MCF 10A (cell line): Measurements from ENCODE around the gene PPP1R3F. TPM values are rescaled to one million over a fixed set of nuclear protein-coding genes. Genes with fewer than 3 reads are reported as not detected.
"Not testable (repeated sequence)": the region's sequence is repeated elsewhere in the genome, so short reads cannot be mapped to it uniquely, and the experiment has no call there.

Experiments
- BruUV-seq: library from RNA; stranded (reverse); fragments of 400-500 nt; replicated peaks from 2 replicates; lab custom pipeline; 2021; lab: Mats Ljungman, UMichigan
- CTCF ChIA-PET: fragments of 300-600 bp; sonication (Branson Sonifier 250); formaldehyde crosslinking; extraction: SDS; loops from one replicate; lab custom pipeline; 2021; ENCODE audit warnings: antibody characterized with exemption, inconsistent platforms; lab: Yijun Ruan, JAX
- POLR2A ChIA-PET: fragments of 300-600, 350-650 bp; sonication (Branson Sonifier 250); formaldehyde crosslinking; extraction: SDS; loops from one replicate; lab custom pipeline; 2020; ENCODE audit warnings: antibody characterized with exemption, inconsistent platforms; lab: Yijun Ruan, JAX
- DNase-seq: peaks from one replicate; pipeline ENCODE4 v3.0.0-alpha.2; 2018; ENCODE audit not compliant: unreplicated experiment
- H3K27ac Mint-ChIP-seq: one replicate; pipeline ENCODE4 v1.8.0; 2022; ENCODE audit warnings: mild to moderate bottlenecking, low read depth, mixed read lengths; ENCODE audit not compliant: unreplicated experiment
- H3K27me3 Mint-ChIP-seq: one replicate; pipeline ENCODE4 v1.8.0; 2022; ENCODE audit warnings: mixed read lengths; ENCODE audit not compliant: insufficient read depth, unreplicated experiment
- H3K36me3 Mint-ChIP-seq: one replicate; pipeline ENCODE4 v1.8.0; 2022; ENCODE audit warnings: mild to moderate bottlenecking, moderate library complexity, mixed read lengths; ENCODE audit not compliant: insufficient read depth, unreplicated experiment
- H3K4me1 Mint-ChIP-seq: one replicate; pipeline ENCODE4 v1.8.0; 2022; ENCODE audit warnings: mixed read lengths; ENCODE audit not compliant: insufficient read depth, unreplicated experiment
- H3K4me3 Mint-ChIP-seq: one replicate; pipeline ENCODE4 v1.8.0; 2022; ENCODE audit warnings: mild to moderate bottlenecking, moderate library complexity, mixed read lengths; ENCODE audit not compliant: unreplicated experiment
- H3K9me3 Mint-ChIP-seq: one replicate; pipeline ENCODE4 v1.8.0; 2022; ENCODE audit warnings: mixed read lengths; ENCODE audit not compliant: unreplicated experiment
- CTCF ChIP-seq: fragments of 200-600 bp; IDR thresholded peaks from one replicate; pipeline ENCODE4 v1.8.0; 2022; ENCODE audit warnings: antibody characterized with exemption, mild to moderate bottlenecking; ENCODE audit not compliant: unreplicated experiment
- intact Hi-C: fragments of 100-400 bp; cut with micrococcal nuclease; formaldehyde crosslinking; loops from 2 replicates; pipeline ENCODE4 v1.14.1; 2022
- total RNA-seq: library from RNA; stranded (reverse); gene quantifications from 2 replicates; pipeline ENCODE4 v1.2.3, GENCODE V29; 2022

The PPP1R3F gene
- total RNA-seq, 1 experiment from 2014 or later = 7.0 TPM

GRCh38 chrX:49316085-49316484, 46.5 kb downstream of the PPP1R3F start:
- intact Hi-C loops = no loop called here
- TF ChIP-seq CTCF = no peak
- DNase-seq = no peak
- BruUV-seq = no TSS peak
- Mint-ChIP-seq H3K4me1 (no peaks in the 10 kb centered on the region), H3K4me3 (no peak overlapping the region), H3K36me3 (no peaks in the 10 kb centered on the region), H3K27ac (no peak overlapping the region), H3K27me3 (peaks cover 15% of the 10 kb centered on the region), H3K9me3 (no peaks in the 10 kb centered on the region)
- ChIA-PET POLR2A (no interaction called here), CTCF (no interaction called here)

GRCh38 chrX:49321737-49322136, 52.1 kb downstream of the PPP1R3F start, which contains the start of gene GAGE12J:
GAGE12J (plus strand) TSS chrX:49322037; CDS start chrX:49323194, 1,157 bp downstream.
- H3K27me3 Mint-ChIP-seq, H3K4me3 Mint-ChIP-seq, intact Hi-C loops, BruUV-seq, H3K36me3 Mint-ChIP-seq, H3K4me1 Mint-ChIP-seq, H3K27ac Mint-ChIP-seq, DNase-seq, H3K9me3 Mint-ChIP-seq, POLR2A ChIA-PET, CTCF ChIA-PET: not testable (repeated sequence)

- POLR2A ChIA-PET, H3K4me1 Mint-ChIP-seq, H3K27me3 Mint-ChIP-seq, BruUV-seq, intact Hi-C loops, CTCF ChIA-PET, H3K27ac Mint-ChIP-seq, H3K9me3 Mint-ChIP-seq, DNase-seq, H3K4me3 Mint-ChIP-seq, H3K36me3 Mint-ChIP-seq: not testable (repeated sequence)
These were observed 52.7 kb downstream of the PPP1R3F start for GRCh38 chrX:49322266-49322665.

GRCh38 chrX:49323735-49324134, 54.1 kb downstream of the PPP1R3F start:
- CTCF ChIA-PET, H3K36me3 Mint-ChIP-seq, POLR2A ChIA-PET, H3K27ac Mint-ChIP-seq, H3K9me3 Mint-ChIP-seq, H3K4me1 Mint-ChIP-seq, H3K27me3 Mint-ChIP-seq, DNase-seq, intact Hi-C loops, H3K4me3 Mint-ChIP-seq, BruUV-seq: not testable (repeated sequence)

- H3K27ac Mint-ChIP-seq, H3K4me1 Mint-ChIP-seq, DNase-seq, H3K36me3 Mint-ChIP-seq, H3K27me3 Mint-ChIP-seq, H3K4me3 Mint-ChIP-seq, POLR2A ChIA-PET, BruUV-seq, H3K9me3 Mint-ChIP-seq, intact Hi-C loops, CTCF ChIA-PET: not testable (repeated sequence)
These were observed 60.8 kb downstream of the PPP1R3F start for GRCh38 chrX:49330421-49330820.

- DNase-seq, H3K27ac Mint-ChIP-seq, H3K4me1 Mint-ChIP-seq, H3K9me3 Mint-ChIP-seq, H3K4me3 Mint-ChIP-seq, H3K27me3 Mint-ChIP-seq, CTCF ChIA-PET, POLR2A ChIA-PET, H3K36me3 Mint-ChIP-seq, BruUV-seq, intact Hi-C loops: not testable (repeated sequence)
These were observed 61.7 kb downstream of the PPP1R3F start, which contains the start of gene GAGE13 for GRCh38 chrX:49331282-49331681. GAGE13 (plus strand) TSS chrX:49331582; CDS start chrX:49332738, 1,156 bp downstream.

- BruUV-seq, H3K4me3 Mint-ChIP-seq, H3K27me3 Mint-ChIP-seq, intact Hi-C loops, H3K27ac Mint-ChIP-seq, H3K4me1 Mint-ChIP-seq, DNase-seq, POLR2A ChIA-PET, H3K36me3 Mint-ChIP-seq, CTCF ChIA-PET, H3K9me3 Mint-ChIP-seq: not testable (repeated sequence)
These were observed 62.2 kb downstream of the PPP1R3F start for GRCh38 chrX:49331841-49332240.
